NCI-H1092 (cell line): Measurements from ENCODE around the gene PPP6R1.

Source experiments
- DNase-seq: peaks from one replicate; lab custom pipeline; 2025; lab: John Stamatoyannopoulos, UW

PPP6R1 gene

GRCh38 chr19:55244004-55244680 is 14.7 kb downstream of the PPP6R1 start:
- no peak for DNase-seq

GRCh38 chr19:55242517-55242916 is 16.3 kb downstream of the PPP6R1 start:
- no peak for DNase-seq

DNA sequence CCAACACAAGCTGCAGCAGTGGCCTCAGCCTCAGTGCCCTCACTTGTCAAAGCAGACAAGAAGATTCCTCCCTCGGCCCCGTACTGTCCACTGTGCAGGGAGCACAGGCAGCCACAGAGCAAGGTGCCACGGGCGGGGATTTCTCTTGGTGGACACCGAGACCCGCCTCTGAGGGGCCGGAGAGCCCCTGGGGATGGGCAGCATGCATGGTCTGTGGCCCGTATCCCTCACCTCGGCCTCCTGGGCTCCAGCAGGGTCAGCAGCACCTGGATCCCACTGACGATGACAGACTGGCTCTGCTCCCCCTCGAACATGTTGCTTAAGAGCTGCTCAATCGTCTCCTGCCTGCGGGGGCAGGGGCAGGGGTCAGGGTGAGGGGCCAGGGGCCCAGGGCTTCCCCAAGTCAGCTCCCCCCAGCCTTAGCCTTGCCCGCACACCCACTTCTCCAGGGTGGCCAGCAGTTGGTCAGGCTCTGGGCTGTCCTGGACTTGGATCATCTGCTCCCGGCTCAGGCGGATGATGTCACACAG is 16.8 kb downstream of the PPP6R1 start:
- DNase-seq: no peak

GRCh38 chr19:55241143-55241934 is 17.5 kb downstream of the PPP6R1 start:
- no peak for DNase-seq

DNA sequence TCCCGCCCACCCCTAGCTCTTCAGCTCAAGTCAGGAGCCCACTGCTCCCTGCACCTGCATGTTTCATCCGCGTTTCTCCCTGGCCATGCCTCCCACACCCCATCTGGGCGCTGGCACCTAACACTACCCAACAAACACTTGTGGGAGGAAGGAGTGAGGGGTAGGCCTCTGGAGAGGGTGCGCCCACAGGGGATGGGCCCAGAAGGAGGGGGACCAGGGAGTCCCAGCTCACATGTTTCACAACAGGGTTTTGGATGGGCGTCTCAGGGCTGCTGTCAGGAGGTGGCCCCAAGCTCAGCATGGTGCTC is 18.1 kb downstream of the PPP6R1 start:
- DNase-seq: no peak

DNA sequence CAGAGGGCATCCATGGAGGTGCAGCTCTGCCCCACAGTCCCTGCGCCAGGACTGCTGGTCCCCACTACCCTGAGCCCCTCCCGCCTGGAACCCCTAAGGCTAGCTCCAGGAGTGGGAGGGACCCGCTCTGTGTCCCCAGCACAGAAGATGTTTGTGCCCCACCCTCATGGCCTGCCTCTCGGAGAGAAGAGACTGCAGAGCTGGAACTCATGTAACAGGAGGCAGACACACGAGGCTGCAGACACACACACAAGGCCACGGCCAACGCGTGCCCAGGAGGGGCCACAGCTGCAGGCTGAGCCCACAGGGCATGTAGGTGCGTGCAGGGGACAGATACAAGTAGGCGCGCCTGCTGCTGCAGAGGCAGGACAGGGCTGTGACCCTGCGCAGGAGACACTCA is 19.8 kb downstream of the PPP6R1 start:
- no peak for DNase-seq

GRCh38 chr19:55238030-55238429 is 20.8 kb downstream of the PPP6R1 start:
- DNase-seq: no peak

DNA sequence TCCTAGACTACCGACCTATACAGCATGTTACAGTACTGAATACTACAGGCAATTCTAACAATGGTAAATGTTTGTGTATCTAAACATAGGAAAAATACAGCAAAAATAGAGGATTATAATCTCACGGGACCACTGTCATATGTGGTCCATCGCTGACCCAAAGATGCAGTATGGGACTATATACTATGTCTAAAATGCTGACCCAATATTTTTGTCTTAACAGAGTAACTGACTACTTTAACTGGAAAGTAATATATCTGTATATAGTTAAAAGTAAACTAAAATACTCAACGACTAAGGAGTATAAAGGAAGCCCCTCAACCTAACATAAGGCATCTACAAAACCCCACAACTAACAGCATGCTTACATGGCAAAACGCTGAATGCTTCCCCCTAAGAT is 25.8 kb downstream of the PPP6R1 start:
- no peak for DNase-seq

- no peak for DNase-seq
Measured at GRCh38 chr19:55232286-55232602, 26.6 kb downstream of the PPP6R1 start.

GRCh38 chr19:55231391-55232285 is 27.2 kb downstream of the PPP6R1 start:
- DNase-seq: no peak

DNA sequence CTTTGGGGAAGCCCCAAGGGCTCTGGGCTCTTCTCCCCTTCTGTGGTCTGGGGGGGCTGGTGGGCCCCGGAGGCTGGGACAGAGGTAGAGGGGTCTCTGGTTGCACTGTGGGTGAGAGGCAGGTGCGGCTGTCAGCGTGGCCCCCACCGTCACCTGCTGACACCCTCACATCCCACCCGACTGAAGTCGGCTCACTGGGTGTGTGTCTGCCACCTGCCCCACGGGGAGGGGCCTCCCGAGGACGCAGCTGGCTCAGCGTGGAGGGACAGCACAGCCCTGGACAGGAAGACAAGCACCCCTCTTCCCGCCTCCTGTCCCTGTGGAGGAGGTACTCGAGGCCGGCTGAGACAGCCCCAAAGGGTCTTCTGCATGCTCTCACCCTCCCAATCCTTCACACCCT is 28.0 kb downstream of the PPP6R1 start:
- no peak for DNase-seq

DNA sequence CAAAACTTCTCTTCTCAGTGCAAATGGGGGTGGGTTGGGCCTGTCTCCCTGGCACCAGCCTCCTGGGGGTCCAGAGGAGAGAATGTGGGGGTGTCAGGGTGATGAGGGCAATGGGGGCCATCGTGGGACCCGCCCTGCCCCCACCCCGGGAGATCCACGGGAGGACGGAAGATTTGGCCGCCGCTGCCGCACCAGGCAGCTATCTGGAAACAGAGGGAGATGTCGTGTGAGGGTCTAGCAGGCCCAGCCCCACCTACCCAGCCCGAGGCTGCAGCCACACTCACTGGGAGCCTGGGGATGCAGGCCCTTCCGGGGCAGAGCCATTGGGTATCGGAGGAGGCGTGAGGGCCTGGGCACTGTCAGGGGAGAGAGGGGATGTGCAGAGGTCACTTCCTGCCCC is 28.5 kb downstream of the PPP6R1 start:
- DNase-seq: no peak

- DNase-seq: no peak
Measured at GRCh38 chr19:55229789-55230182, 29.0 kb downstream of the PPP6R1 start.

- no peak for DNase-seq
Measured at GRCh38 chr19:55229145-55229788, 29.6 kb downstream of the PPP6R1 start.

GRCh38 chr19:55228403-55229031 is 30.3 kb downstream of the PPP6R1 start, which contains the start of gene TMEM86B:
TMEM86B (minus strand) TSS chr19:55228763; CDS start chr19:55228741, 22 bp downstream.
- DNase-seq: no peak

DNA sequence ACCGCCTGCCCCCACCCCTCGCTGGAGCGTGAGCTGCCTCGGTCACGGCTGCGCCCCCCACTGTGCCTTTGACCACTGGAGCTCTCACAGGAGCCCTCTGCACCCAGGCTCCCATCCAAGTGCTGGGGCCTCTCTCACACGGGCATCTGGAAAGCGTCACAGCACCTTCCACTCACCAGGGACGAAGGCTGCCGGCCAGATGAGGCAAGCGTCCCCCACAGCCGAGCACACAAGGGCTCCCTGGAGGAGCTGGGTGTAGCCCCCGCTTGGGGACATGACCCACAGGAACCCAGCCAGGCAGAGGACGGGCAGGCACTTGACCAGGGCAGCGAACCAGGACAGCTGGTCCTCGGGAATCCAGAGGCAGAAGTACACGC is 30.8 kb downstream of the PPP6R1 start:
- DNase-seq: no peak

GRCh38 chr19:55227241-55228014 is 31.4 kb downstream of the PPP6R1 start:
- DNase-seq: no peak

DNA sequence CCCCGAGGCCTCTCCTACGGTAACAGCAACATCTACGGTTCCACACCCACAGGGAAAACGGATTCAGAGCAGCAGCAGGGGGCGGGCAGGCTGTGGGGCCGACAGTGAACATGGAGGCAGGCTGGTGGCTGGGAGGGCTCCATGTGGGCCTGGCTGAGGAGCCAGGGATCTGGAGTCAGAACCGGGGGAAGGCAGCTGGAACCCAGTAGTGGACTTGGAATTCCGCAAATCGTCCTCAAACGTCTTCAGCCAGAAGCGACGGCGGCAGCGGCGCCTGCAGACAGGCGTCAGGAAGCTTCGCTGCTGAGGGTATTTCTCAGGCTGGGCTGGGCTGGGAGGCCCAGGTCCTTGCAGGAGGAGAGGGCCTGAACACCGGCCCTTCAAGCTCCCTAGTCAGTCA is 32.0 kb downstream of the PPP6R1 start:
- DNase-seq: no peak

- no peak for DNase-seq
Measured at GRCh38 chr19:55226273-55226672, 32.5 kb downstream of the PPP6R1 start.

- no peak for DNase-seq
Measured at GRCh38 chr19:55225415-55225958, 33.3 kb downstream of the PPP6R1 start.
